Neural crest cell (in vitro differentiated cells): ENCODE measurements around the gene PDHX. TPM values are rescaled to one million over a fixed set of nuclear protein-coding genes. Genes with fewer than 3 reads are reported as not detected.

ENCODE experiments used
- DNase-seq: peaks from one replicate; pipeline ENCODE4 v3.0.0; 2021; ENCODE audit warnings: low read depth, mixed read lengths, low spot score
- H3K27ac Mint-ChIP-seq: one replicate; pipeline ENCODE4 v1.8.0; 2021; ENCODE audit warnings: mild to moderate bottlenecking, mixed read lengths; ENCODE audit not compliant: unreplicated experiment
- H3K27me3 Mint-ChIP-seq: 2 replicates; pipeline ENCODE4 v1.8.0; 2021; ENCODE audit warnings: low read depth, mild to moderate bottlenecking, mixed read lengths
- H3K36me3 Mint-ChIP-seq: 2 replicates; pipeline ENCODE4 v1.8.0; 2021; ENCODE audit warnings: low read depth, mild to moderate bottlenecking, mixed read lengths
- H3K4me1 Mint-ChIP-seq: 2 replicates; pipeline ENCODE4 v1.8.0; 2021; ENCODE audit warnings: mixed read lengths
- H3K4me3 Mint-ChIP-seq: one replicate; pipeline ENCODE4 v1.8.0; 2021; ENCODE audit warnings: mild to moderate bottlenecking, mixed read lengths
- H3K9me3 Mint-ChIP-seq: 2 replicates; pipeline ENCODE4 v1.8.0; 2021; ENCODE audit warnings: mixed read lengths
- CTCF ChIP-seq: fragments of 200-600 bp; sonication (generic); conservative IDR thresholded peaks from 2 replicates; pipeline ENCODE4 v1.5.0; 2021; ENCODE audit warnings: antibody characterized with exemption, mild to moderate bottlenecking
- total RNA-seq: library from RNA; stranded (reverse); gene quantifications from 2 replicates; pipeline ENCODE4 v1.2.1, GENCODE V29; 2021

PDHX gene
- total RNA-seq, 1 donor from 2014 or later: 38.6 TPM

- no peak for DNase-seq
- peaks cover 11% of the 10 kb centered on the region for H3K4me1 Mint-ChIP-seq
- no peak overlapping the region for H3K27ac Mint-ChIP-seq
- H3K9me3 Mint-ChIP-seq: no peaks in the 10 kb centered on the region
- no peaks in the 10 kb centered on the region for H3K27me3 Mint-ChIP-seq
- H3K4me3 Mint-ChIP-seq: no peak overlapping the region
- TF ChIP-seq CTCF: no peak
- H3K36me3 Mint-ChIP-seq: no peaks in the 10 kb centered on the region
Observed at GRCh38 chr11:35009944-35010342, 93.5 kb downstream of the PDHX start.

GRCh38 chr11:35010654-35011053, 94.2 kb downstream of the PDHX start:
- Mint-ChIP-seq H3K27ac (no peak overlapping the region), H3K9me3 (no peaks in the 10 kb centered on the region), H3K27me3 (no peaks in the 10 kb centered on the region), H3K36me3 (no peaks in the 10 kb centered on the region), H3K4me3 (no peak overlapping the region), H3K4me1 (peaks cover 11% of the 10 kb centered on the region)
- no peak for DNase-seq
- no peak for TF ChIP-seq CTCF

- peaks cover 11% of the 10 kb centered on the region for H3K4me1 Mint-ChIP-seq
- no peak for TF ChIP-seq CTCF
- no peak overlapping the region for H3K4me3 Mint-ChIP-seq
- H3K27me3 Mint-ChIP-seq: no peaks in the 10 kb centered on the region
- H3K9me3 Mint-ChIP-seq: no peaks in the 10 kb centered on the region
- no peaks in the 10 kb centered on the region for H3K36me3 Mint-ChIP-seq
- DNase-seq: no peak
- H3K27ac Mint-ChIP-seq: no peak overlapping the region
Observed at GRCh38 chr11:35011389-35011788, 95.0 kb downstream of the PDHX start.

GRCh38 chr11:35011944-35012343, 95.5 kb downstream of the PDHX start:
- Mint-ChIP-seq H3K27ac (no peak overlapping the region), H3K27me3 (no peaks in the 10 kb centered on the region), H3K4me3 (no peak overlapping the region), H3K9me3 (no peaks in the 10 kb centered on the region), H3K4me1 (peaks cover 11% of the 10 kb centered on the region), H3K36me3 (no peaks in the 10 kb centered on the region)
- TF ChIP-seq CTCF: no peak
- no peak for DNase-seq

- no peak for TF ChIP-seq CTCF
- Mint-ChIP-seq H3K36me3 (no peaks in the 10 kb centered on the region), H3K4me1 (peaks cover 11% of the 10 kb centered on the region), H3K27ac (no peak overlapping the region), H3K9me3 (no peaks in the 10 kb centered on the region), H3K27me3 (no peaks in the 10 kb centered on the region), H3K4me3 (no peak overlapping the region)
- DNase-seq: no peak
Observed at GRCh38 chr11:35012467-35013191, 96.2 kb downstream of the PDHX start.
